ENCODE measurements around the gene FAM168B. TPM values are rescaled to one million over a fixed set of nuclear protein-coding genes. Genes with fewer than 3 reads are reported as not detected.

Gene FAM168B
- total RNA-seq, 1 experiment from 2014 or later = 115 TPM

DNA sequence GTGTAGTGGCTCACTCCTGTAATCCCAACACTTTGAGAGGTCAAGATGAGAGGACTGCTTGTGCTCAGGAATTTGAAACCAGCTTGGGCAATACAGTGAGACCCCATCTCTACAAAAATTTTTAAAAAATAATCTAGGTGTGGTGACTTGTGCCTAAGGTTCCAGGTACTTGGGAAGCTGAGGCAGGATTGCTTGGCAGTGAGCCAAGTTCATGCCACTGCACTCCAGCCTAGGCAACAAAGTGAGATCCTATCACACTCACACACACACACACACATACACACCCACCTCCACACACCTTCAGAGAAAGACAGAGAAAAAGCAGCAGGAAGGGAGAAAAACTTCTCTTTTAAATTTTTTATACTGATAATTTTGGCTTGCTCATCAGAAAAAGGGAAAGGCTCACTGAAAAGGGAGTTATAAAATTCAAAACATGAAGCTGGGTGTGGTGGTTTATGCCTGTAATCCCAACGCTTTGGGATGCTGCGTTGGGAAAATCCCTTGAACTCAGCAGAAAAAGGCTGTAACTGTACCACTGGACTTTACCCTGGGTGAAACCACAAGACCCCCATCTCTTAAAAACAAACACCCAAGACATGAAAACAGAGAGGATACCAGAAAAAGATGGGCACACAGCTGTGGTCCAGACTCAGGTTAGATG lies 25.7 kb downstream of the FAM168B start:
- peaks cover 60% of the 10 kb centered on the region for H3K36me3 ChIP-seq
- no peak overlapping the region for H3K4me3 ChIP-seq
- H3K27me3 ChIP-seq = no peaks in the 10 kb centered on the region
- H3K9me3 ChIP-seq = no peaks in the 10 kb centered on the region
- no peak for DNase-seq

DNA sequence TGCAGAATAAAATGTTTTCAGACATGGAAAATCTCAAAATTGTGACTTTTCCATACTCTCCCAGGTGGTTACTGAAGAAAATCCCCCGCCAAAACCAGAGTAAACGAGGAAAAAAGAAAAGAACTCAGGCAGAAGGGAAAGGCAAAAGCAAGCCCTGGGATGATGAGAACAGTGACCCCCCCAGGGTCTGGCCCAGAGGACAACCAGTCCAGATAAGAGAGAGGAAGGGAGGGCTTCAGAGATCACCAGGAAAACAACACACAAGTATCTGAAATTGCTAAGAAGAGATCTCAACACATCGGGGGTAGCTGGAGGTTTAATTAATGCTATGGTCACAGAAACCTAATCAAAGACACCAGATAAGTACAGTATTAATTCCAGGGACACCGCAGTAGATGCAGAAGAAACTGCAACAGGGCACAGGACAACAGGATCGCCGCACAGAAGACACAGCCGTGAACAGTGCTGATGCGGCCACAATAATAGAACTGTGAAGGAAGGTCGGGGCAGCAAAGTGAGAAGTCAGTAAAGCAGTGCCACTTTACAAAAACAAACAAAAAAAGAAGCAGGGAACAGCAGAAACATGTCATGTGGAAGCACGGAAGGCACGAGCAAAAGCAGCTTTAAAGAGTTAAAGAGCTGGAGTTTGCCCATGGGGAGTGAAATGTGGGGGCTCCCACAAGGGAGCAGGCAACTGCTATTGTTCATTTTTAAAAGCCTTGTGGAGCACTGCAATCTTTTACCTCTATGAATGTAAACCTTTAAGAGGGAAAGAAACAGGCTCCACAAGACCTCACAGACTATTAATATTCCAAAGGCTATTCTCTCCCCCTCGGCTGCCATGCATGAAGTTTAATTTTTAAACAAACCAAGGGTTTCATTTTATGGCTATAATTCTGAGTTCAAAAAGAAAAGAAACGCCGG lies 28.4 kb downstream of the FAM168B start:
- Histone ChIP-seq H3K36me3 (peaks cover 48% of the 10 kb centered on the region), H3K4me3 (no peak overlapping the region), H3K9me3 (no peaks in the 10 kb centered on the region), H3K27me3 (no peaks in the 10 kb centered on the region)
- no peak for DNase-seq

DNA sequence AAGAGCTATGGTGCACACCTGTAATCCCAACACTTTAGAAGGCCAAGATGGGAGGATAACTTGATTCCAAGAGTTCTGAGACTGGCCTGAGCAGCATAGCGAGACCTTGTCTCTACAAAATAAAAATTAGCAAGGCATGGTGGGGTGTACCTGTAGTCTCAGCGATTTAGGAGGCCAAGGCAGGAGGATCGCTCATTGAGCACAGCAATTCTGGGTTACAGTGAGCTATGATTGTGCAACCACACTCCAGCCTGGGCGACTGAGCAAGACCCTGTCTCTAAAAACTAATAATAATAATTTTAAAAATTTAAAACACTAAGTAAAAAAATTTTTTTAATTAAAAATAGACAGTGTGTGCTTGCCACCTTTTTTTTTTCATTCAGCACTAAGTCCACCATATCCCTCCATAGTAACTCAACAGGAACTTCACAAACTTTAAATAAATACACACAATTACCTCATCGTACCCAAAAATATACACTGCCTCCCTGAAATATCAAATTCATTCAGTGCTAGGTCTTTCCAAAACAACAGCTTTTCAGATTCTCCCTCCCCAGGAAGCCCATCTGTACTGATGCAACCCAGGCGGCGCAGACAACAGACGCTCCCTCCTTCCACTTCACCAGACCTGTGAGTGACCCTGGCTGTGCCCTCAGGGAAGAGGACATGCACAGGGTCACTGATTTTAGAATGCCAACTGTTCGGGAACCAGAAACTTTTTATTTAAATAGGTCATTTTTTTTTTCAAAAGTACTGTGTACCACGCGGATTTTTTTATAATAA lies 29.6 kb downstream of the FAM168B start:
- Histone ChIP-seq H3K9me3 (no peaks in the 10 kb centered on the region), H3K27me3 (no peaks in the 10 kb centered on the region), H3K36me3 (peaks cover 51% of the 10 kb centered on the region), H3K4me3 (no peak overlapping the region)
- no peak for DNase-seq

DNA sequence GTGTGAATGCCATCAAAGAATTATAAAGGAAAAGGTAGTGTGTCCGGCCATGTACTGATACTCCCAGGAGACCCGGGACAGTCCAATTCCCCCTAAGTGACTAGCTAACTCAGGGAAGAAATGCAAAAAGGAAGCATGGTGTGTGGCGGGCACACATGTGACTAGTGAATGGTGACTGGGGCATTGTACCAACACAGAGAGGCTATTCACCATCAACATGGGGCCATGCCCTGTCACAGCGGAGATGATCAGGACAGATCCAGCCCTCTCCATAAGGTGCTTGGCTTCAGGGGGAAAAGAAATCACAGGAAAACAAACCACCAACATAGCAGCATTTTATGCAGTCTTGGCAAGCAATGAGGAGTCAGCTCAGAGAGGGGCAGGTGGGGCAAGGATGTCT lies 34.3 kb downstream of the FAM168B start:
- Histone ChIP-seq H3K4me3 (no peak overlapping the region), H3K9me3 (no peaks in the 10 kb centered on the region), H3K36me3 (peaks cover 62% of the 10 kb centered on the region), H3K27me3 (no peaks in the 10 kb centered on the region)
- no peak for DNase-seq

DNA sequence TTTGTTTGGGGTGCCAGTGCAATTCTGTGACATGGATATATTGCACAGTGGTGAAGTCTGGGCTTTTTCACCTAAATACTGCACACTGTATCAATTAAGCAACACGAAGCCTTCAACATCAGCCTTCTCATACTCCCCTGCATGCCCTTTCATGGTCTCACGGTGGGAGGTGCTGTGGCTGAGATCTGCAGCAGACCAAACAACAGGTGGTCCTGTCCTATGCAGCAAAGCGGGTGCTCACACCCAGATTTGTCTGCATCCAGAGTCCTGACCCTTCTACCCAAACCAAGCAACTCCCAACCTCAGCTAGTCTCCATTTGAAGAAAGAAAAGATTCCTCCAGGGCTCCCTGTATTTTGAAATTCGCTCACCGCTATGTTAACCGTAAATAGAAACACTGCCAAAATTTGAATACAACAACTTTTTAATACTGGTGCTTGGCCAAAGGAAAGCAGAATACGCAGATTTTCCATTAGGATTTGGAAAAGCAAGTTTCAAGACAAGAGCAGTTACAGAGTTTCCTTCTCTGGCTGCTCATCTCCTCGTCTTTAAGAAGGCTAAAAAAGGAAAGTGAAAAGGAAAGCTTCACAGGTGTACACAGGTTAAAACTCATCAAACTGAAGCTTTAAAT lies 34.9 kb downstream of the FAM168B start:
- no peak for DNase-seq
- peaks cover 65% of the 10 kb centered on the region for H3K36me3 ChIP-seq
- H3K4me3 ChIP-seq = no peak overlapping the region
- no peaks in the 10 kb centered on the region for H3K27me3 ChIP-seq
- H3K9me3 ChIP-seq = no peaks in the 10 kb centered on the region

DNA sequence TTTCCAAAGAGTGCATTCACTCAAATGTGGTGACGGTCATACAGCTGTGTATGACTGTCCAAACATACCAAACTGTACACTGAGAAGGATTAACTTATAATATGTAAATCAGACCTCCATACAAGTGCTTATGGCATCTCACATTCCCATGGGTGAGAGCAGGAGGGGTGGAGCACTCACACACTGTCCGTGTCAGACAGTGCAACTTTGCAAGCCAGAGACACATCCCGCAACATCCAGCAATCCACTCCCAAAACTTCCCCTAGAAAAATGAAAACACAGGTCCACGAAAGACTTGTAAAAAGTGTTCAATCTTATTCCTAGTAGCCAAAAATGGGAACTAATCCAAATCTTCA lies 36.4 kb downstream of the FAM168B start:
- Histone ChIP-seq H3K4me3 (no peak overlapping the region), H3K27me3 (no peaks in the 10 kb centered on the region), H3K36me3 (peaks cover 71% of the 10 kb centered on the region), H3K9me3 (no peaks in the 10 kb centered on the region)
- DNase-seq = no peak

DNA sequence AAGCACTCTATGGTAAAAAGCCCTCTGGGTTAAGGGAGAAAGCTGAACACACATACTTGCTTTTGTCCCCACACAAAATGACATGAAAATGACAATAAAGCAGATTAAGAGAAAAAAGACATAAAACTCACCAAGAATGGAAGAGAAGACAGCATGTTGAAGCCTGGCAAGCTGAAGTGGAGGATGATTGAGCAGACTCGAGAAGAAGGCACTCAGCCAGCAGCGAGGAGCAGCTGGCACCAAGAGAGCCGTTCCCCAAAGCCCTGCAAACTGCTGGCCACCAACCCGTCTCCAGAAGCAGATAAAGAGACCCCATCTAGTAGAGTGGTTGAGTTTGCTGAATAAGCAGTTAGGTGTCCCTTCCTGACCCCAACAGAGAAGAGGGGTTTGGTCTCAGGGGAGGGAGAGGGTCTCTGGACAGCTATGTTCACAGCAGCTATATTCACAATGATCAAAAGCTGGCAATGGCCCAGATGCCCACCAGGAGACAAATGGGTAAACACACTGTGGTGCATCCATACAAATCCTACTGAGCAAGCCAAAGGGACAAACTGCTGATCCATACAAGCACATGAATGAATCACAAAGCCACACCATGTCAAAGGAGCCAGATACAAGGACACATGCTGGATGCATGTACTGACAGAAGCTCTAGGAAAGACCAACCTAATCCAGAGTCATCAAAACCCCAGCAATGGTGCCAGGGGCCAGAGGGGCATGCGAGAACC lies 36.9 kb downstream of the FAM168B start:
- no peak for DNase-seq
- peaks cover 75% of the 10 kb centered on the region for H3K36me3 ChIP-seq

DNA sequence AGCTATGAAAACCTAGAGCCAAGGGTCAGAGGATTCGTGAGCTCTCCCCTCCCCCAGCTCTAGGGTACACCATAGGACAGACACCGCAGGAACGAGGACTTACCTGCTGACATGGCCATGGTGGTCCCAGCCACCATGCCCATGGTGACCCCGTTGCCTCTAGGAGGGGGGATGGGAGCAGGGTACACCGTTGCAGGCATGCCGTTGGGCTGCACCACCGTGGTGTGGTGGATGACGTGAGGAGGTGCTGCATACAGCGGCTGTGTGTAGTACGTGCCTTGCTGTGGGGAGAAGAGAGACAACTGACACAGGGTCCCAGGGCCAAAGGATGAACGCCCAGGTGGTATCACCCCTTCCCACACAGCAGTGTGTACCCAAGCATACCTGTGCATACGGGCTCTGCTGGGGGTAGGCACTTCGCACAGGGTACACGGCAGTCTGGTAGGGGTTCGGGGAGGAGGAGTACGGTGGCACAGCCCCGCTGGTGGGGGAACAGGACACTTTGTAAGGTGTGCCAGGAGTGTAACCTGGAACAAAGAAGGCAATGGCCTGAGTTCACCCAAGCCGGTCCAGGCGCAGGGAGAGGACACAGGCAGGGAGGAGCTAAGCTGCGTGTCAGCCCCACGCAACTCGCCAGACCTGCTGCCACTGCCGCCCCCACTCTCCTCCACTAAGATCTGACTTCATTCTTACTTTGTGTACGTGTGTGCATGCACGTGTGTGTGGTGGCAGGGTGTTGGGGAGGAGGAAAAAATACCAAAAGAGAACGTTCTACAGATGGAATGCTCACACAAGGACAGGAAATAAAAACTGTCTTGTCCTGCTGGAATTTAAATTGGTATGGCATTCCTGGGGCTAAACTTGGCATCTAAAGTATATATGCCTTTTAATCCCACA lies 37.8 kb downstream of the FAM168B start:
- H3K4me3 ChIP-seq = no peak overlapping the region
- H3K27me3 ChIP-seq = no peaks in the 10 kb centered on the region
- H3K36me3 ChIP-seq = peaks cover 79% of the 10 kb centered on the region
- no peaks in the 10 kb centered on the region for H3K9me3 ChIP-seq
- no peak for DNase-seq

More for the DNA sequence above, 36.9 kb downstream of the FAM168B start:
- Histone ChIP-seq H3K9me3 (no peaks in the 10 kb centered on the region), H3K4me3 (no peak overlapping the region), H3K27me3 (no peaks in the 10 kb centered on the region)

DNA sequence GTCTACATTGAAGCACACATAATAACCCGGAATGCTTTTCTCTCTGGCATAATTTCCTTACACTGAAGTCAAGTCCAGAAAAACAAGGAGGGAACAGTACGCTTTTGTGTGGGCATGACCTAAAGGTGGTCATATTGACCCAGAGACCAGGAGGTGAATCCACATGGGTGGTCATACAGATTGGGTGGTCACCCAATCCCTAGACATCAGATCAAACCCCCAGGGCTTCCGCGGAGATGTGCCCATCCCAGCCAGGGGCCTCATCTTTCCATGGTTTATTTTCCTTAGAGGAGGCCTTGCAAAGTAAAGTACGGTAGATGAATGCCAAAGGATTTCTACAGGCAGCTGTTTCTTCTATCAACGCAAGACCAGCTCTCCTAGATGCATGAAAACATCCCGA lies 38.8 kb downstream of the FAM168B start:
- no peak for DNase-seq
- H3K9me3 ChIP-seq = no peaks in the 10 kb centered on the region
- no peaks in the 10 kb centered on the region for H3K27me3 ChIP-seq
- H3K4me3 ChIP-seq = no peak overlapping the region
- H3K36me3 ChIP-seq = peaks cover 81% of the 10 kb centered on the region

DNA sequence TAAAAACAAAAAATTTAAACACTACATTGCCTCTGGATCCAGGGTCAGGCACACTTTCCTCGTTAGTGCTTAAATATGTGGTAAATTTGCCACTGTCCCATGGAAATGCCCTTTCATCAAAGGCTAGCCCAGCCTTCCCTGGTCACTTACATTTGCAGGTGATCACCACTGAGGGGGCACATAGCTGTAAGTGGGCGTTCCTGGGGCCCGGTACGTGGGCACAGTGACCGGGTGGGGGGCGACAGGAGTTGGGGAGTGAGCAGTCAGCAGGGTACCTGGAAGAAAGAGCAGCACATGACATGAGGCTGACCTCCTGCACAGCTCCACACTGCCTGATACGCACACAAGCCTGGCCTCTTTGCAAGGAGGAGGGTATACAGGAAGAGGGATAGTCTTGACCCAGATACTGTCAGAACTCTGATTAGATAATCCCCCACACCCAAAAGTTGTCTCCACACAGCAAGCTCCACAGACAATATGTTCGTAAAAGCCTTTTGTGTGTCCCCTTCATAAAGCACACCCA lies 40.5 kb downstream of the FAM168B start:
- no peak for DNase-seq
- Histone ChIP-seq H3K27me3 (no peaks in the 10 kb centered on the region), H3K9me3 (no peaks in the 10 kb centered on the region), H3K36me3 (peaks cover 82% of the 10 kb centered on the region), H3K4me3 (no peak overlapping the region)

DNA sequence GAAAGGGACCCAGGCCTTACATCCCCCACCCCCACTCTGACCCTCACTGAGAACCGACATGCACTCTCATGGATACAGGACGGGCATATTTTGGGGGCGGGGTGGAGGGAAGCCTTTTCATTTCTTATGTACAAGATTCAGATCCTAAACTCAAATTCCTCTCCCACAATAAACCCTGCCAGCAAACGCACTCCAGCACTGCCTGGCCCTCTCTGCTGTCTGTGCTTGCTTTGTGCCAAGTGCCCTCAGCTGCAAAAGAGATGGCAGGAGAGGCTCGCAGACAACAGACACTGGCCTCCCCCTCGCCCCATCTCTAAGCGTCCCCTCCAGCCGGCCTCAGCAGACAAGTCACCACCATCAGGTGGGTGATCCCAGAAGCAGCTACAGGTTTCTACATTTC lies 42.4 kb downstream of the FAM168B start:
- DNase-seq = no peak
- Histone ChIP-seq H3K36me3 (peaks cover 80% of the 10 kb centered on the region), H3K4me3 (no peak overlapping the region), H3K9me3 (no peaks in the 10 kb centered on the region), H3K27me3 (no peaks in the 10 kb centered on the region)

DNA sequence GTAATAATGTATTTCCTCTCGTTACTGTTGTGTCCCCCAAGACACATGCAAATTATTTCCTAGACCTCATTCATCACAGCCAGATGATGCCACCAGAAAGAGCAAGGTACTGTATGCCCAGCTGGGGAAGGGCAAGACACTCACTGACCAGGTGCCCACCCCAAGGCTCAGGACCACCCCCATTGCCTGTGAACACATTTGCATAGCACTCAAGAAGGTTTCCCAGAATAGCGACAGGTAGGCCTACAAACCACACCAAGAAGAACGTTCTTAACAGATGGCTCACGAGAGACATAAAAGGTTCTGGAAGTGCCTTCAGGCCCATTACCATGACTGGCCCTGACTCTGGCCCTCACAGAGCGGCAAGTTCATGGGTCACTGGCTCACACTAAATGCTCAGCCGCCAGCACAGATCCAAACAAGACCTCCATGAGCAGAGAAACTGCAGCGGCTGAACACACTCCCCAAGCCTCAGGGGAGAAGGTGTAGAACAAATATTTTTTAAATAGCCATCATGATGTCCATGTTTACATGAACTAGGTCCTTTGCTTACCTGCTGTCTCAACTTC lies 44.0 kb downstream of the FAM168B start:
- Histone ChIP-seq H3K36me3 (peaks cover 65% of the 10 kb centered on the region), H3K27me3 (no peaks in the 10 kb centered on the region), H3K9me3 (no peaks in the 10 kb centered on the region), H3K4me3 (no peak overlapping the region)
- no peak for DNase-seq

DNA sequence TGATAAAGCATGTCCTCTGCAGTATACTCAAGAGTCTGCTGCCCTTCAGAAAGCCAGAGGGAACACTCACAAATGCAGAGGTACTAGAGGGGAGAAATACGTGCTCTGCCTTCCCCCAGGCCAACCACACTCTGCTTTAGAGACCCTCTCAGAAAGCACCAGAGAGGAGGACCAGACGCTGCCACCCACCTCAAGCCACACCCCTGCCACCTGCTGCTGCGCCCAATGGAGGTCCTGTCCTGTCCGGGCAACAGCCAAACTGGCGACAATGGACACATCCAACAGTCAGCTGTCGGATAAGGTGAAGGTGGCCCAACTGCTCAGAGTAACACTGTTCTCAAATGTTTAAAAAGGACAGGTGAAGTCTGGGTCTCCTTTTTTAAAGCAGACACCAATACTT lies 44.6 kb downstream of the FAM168B start:
- Histone ChIP-seq H3K27me3 (no peaks in the 10 kb centered on the region), H3K4me3 (no peak overlapping the region), H3K9me3 (no peaks in the 10 kb centered on the region), H3K36me3 (peaks cover 62% of the 10 kb centered on the region)
- DNase-seq = no peak

DNA sequence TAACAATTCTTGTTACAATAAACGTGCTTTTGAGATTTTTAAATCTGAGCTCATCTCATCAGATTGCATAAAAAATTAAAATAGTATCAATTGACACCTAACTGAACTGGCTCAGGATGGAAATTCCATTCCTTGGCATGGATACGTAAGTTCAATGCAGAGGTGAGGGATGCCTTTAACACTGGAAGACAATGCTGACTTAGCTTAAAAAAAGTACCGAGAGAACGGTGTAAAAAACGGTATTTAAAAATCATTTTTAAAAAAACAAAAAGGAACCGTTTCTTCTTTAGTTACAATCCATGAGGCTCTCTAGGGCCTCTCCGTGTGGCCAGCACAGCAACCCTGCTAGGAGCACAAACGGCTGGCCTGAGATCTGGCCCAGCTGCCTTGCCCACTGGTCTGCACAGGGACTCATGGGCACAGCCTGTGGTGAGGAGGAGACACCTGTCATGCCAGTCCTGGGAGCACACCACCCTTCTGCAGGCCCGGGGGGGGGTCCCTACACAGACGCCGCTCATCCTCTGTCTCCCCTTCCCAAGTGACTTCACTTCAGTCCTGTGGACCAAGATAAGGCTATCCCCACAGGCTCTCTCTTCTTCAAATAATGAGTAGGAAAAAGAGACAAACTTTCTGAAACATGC lies 45.2 kb downstream of the FAM168B start:
- H3K36me3 ChIP-seq = peaks cover 56% of the 10 kb centered on the region

More for the DNA sequence above, 45.2 kb downstream of the FAM168B start:
- Histone ChIP-seq H3K27me3 (no peaks in the 10 kb centered on the region), H3K9me3 (no peaks in the 10 kb centered on the region), H3K4me3 (no peak overlapping the region)
- no peak for DNase-seq
